HFFc6 (cell line): ENCODE results near the gene PTPRD. TPM values are rescaled to one million over a fixed set of nuclear protein-coding genes. Genes with fewer than 3 reads are reported as not detected.

Experiments used
- DNase-seq: peaks from one replicate; pipeline ENCODE4 v3.0.0-alpha.2; 2018
- H3K27ac Mint-ChIP-seq: 2 replicates; pipeline ENCODE4 v1.8.0; 2020; ENCODE audit warnings: mild to moderate bottlenecking, mixed read lengths
- H3K27me3 Mint-ChIP-seq: 2 replicates; pipeline ENCODE4 v1.8.0; 2021; ENCODE audit warnings: mild to moderate bottlenecking, moderate library complexity, mixed read lengths; ENCODE audit not compliant: insufficient read depth
- H3K36me3 Mint-ChIP-seq: 2 replicates; pipeline ENCODE4 v1.8.0; 2021; ENCODE audit warnings: low read depth, mixed read lengths
- H3K4me1 Mint-ChIP-seq: 2 replicates; pipeline ENCODE4 v1.8.0; 2020; ENCODE audit warnings: low read depth, mixed read lengths
- H3K4me3 Mint-ChIP-seq: 2 replicates; pipeline ENCODE4 v1.8.0; 2020; ENCODE audit warnings: mild to moderate bottlenecking, moderate library complexity, mixed read lengths
- H3K9me3 Mint-ChIP-seq: 2 replicates; pipeline ENCODE4 v1.8.0; 2020; ENCODE audit warnings: mild to moderate bottlenecking, mixed read lengths
- CTCF ChIP-seq: fragments of 200-600 bp; sonication (generic); IDR thresholded peaks from 2 replicates; pipeline ENCODE4 v1.5.0; 2021; ENCODE audit warnings: antibody characterized with exemption, mild to moderate bottlenecking
- total RNA-seq, 6 experiments: library from RNA; stranded (reverse); fragmentation: NEBNext Ultra II Directional; extraction: Animal tissue kit (Norgen Biotek cat#: 25700); gene quantifications; 2 replicates in 1 of 6; 3 replicates in 5 of 6; pipeline ENCODE4 v1.2.3, GENCODE V29; 2021

PTPRD gene
- total RNA-seq, 6 experiments from 2014 or later, result not detected

GRCh38 chr9:9799287-9799686 lies 813.5 kb downstream of the PTPRD start:
- Mint-ChIP-seq H3K9me3 (peaks cover 23% of the 10 kb centered on the region), H3K4me3 (no peak overlapping the region), H3K27me3 (no peaks in the 10 kb centered on the region), H3K36me3 (no peaks in the 10 kb centered on the region), H3K4me1 (no peaks in the 10 kb centered on the region), H3K27ac (no peak overlapping the region)
- no peak for DNase-seq
- no peak for TF ChIP-seq CTCF

GRCh38 chr9:9792144-9792857 lies 820.5 kb downstream of the PTPRD start:
- no peak overlapping the region for H3K4me3 Mint-ChIP-seq
- no peaks in the 10 kb centered on the region for H3K36me3 Mint-ChIP-seq
- no peak for TF ChIP-seq CTCF
- H3K27ac Mint-ChIP-seq, result no peak overlapping the region
- no peaks in the 10 kb centered on the region for H3K27me3 Mint-ChIP-seq
- DNase-seq, result no peak
- H3K4me1 Mint-ChIP-seq, result no peaks in the 10 kb centered on the region
- H3K9me3 Mint-ChIP-seq, result peaks cover 15% of the 10 kb centered on the region

GRCh38 chr9:9791611-9792010 lies 821.2 kb downstream of the PTPRD start:
- Mint-ChIP-seq H3K4me3 (no peak overlapping the region), H3K4me1 (no peaks in the 10 kb centered on the region), H3K27me3 (no peaks in the 10 kb centered on the region), H3K27ac (no peak overlapping the region), H3K36me3 (no peaks in the 10 kb centered on the region), H3K9me3 (peaks cover 11% of the 10 kb centered on the region)
- DNase-seq, result no peak
- TF ChIP-seq CTCF, result peak; percentile 26; the same call in 1 of the 2 replicates

GRCh38 chr9:9790216-9790872 lies 822.5 kb downstream of the PTPRD start:
- no peaks in the 10 kb centered on the region for H3K27me3 Mint-ChIP-seq
- no peak overlapping the region for H3K27ac Mint-ChIP-seq
- no peaks in the 10 kb centered on the region for H3K4me1 Mint-ChIP-seq
- DNase-seq, result no peak
- peak; percentile 60; the same call in 1 of the 2 replicates for TF ChIP-seq CTCF
- H3K9me3 Mint-ChIP-seq, result peaks cover 7% of the 10 kb centered on the region
- H3K4me3 Mint-ChIP-seq, result no peak overlapping the region
- H3K36me3 Mint-ChIP-seq, result no peaks in the 10 kb centered on the region

- Mint-ChIP-seq H3K27ac (no peak overlapping the region), H3K4me1 (no peaks in the 10 kb centered on the region), H3K9me3 (peaks cover 8% of the 10 kb centered on the region), H3K36me3 (no peaks in the 10 kb centered on the region), H3K4me3 (no peak overlapping the region), H3K27me3 (no peaks in the 10 kb centered on the region)
- no peak for TF ChIP-seq CTCF
- DNase-seq, result no peak
These were observed 829.1 kb downstream of the PTPRD start for GRCh38 chr9:9783711-9784110.
